IMR-90 (cell line): ENCODE data around the gene CEP43. TPM values are rescaled to one million over a fixed set of nuclear protein-coding genes. Genes with fewer than 3 reads are reported as not detected.

ENCODE experiments used
- ATAC-seq: fragments of 200-7000 bp; cut with Tn5 transposase; 2 replicates; pipeline ENCODE4 v1.9.1; 2020; ENCODE audit warnings: low read depth, mild to moderate bottlenecking, moderate library complexity
- BruUV-seq: library from RNA; stranded (reverse); fragments of 400-500 nt; replicated peaks from 2 replicates; lab custom pipeline; 2021; lab: Mats Ljungman, UMichigan
- CTCF ChIA-PET: fragments of 300-600 bp; formaldehyde crosslinking; extraction: SDS; loops from one replicate; lab custom pipeline; 2021; ENCODE audit warnings: antibody characterized with exemption; lab: Yijun Ruan, JAX
- POLR2A ChIA-PET: fragments of 300-600 bp; sonication (Branson Sonifier 250); formaldehyde crosslinking; loops from one replicate; lab custom pipeline; 2022; ENCODE audit warnings: antibody characterized with exemption; ENCODE audit not compliant: unreplicated experiment; lab: Charles Lee
- DNase-seq: peaks from one replicate; pipeline ENCODE4 v3.0.0; 2013
- H2AFZ ChIP-seq: replicated peaks from 2 replicates; pipeline ENCODE3; 2013; ENCODE audit warnings: low read length, mild to moderate bottlenecking; ENCODE audit not compliant: poor library complexity
- H2AK5ac ChIP-seq: 2 replicates; pipeline ENCODE4 v1.6.1; 2013; ENCODE audit warnings: low read depth, low read length, inconsistent platforms
- H2AK9ac ChIP-seq: replicated peaks from 2 replicates; pipeline ENCODE3; 2013; ENCODE audit warnings: mild to moderate bottlenecking, low read depth, low read length, moderate library complexity; ENCODE audit not compliant: poor library complexity
- H2BK120ac ChIP-seq: 2 replicates; pipeline ENCODE4 v1.6.1; 2013; ENCODE audit warnings: low read depth, low read length, inconsistent platforms
- H2BK15ac ChIP-seq: 3 replicates; pipeline ENCODE4 v1.6.1; 2013; ENCODE audit warnings: low read depth, low read length, inconsistent platforms
- H2BK20ac ChIP-seq: 2 replicates; pipeline ENCODE4 v1.6.1; 2013; ENCODE audit warnings: low read depth, mild to moderate bottlenecking, inconsistent platforms, low read length, moderate library complexity
- H2BK5ac ChIP-seq: 2 replicates; pipeline ENCODE4 v1.6.1; 2013; ENCODE audit warnings: mild to moderate bottlenecking, low read depth, low read length, inconsistent platforms; ENCODE audit not compliant: poor library complexity, severe bottlenecking
- H3K14ac ChIP-seq: replicated peaks from 2 replicates; pipeline ENCODE4 v1.6.1; 2013; ENCODE audit warnings: low read depth, low read length, inconsistent platforms
- H3K18ac ChIP-seq: 2 replicates; pipeline ENCODE4 v1.6.1; 2013; ENCODE audit warnings: low read depth, low read length, control low read depth
- H3K23ac ChIP-seq: 2 replicates; pipeline ENCODE4 v1.6.1; 2013; ENCODE audit warnings: low read depth, low read length, inconsistent platforms
- H3K27ac ChIP-seq: 2 replicates; pipeline ENCODE4 v1.5.1; 2013; ENCODE audit warnings: mild to moderate bottlenecking, control low read depth, low read length; ENCODE audit not compliant: insufficient read depth
- H3K27me3 ChIP-seq: 2 replicates; pipeline ENCODE4 v1.6.1; 2013; ENCODE audit warnings: low read length; ENCODE audit not compliant: control insufficient read depth, insufficient read depth
- H3K36me3 ChIP-seq: 2 replicates; pipeline ENCODE4 v1.6.1; 2013; ENCODE audit warnings: low read length, mixed read lengths; ENCODE audit not compliant: control insufficient read depth, insufficient read depth
- H3K4ac ChIP-seq: 2 replicates; pipeline ENCODE4 v1.6.1; 2013; ENCODE audit warnings: low read depth, low read length, inconsistent platforms
- H3K4me1 ChIP-seq: 2 replicates; pipeline ENCODE4 v1.6.1; 2013; ENCODE audit warnings: low read length, mixed read lengths; ENCODE audit not compliant: control insufficient read depth, insufficient read depth
- H3K4me2 ChIP-seq: 2 replicates; pipeline ENCODE4 v1.6.1; 2013; ENCODE audit warnings: low read depth, mild to moderate bottlenecking, control low read depth, low read length, moderate library complexity
- H3K4me3 ChIP-seq: 2 replicates; pipeline ENCODE4 v1.5.1; 2013; ENCODE audit warnings: low read depth, mild to moderate bottlenecking, control low read depth, low read length, moderate library complexity; ENCODE audit not compliant: insufficient read depth
- H3K56ac ChIP-seq: 2 replicates; pipeline ENCODE4 v1.6.1; 2013; ENCODE audit warnings: low read length, inconsistent platforms; ENCODE audit not compliant: insufficient read depth; ENCODE audit errors: extremely low read depth
- H3K79me1 ChIP-seq, 2 experiments: 2 replicates each; pipeline ENCODE4 v1.6.1; 2013; ENCODE audit warnings: low read length in 2 of 2, inconsistent platforms in 1 of 2, low read depth in 1 of 2
- H3K9ac ChIP-seq: 2 replicates; pipeline ENCODE4 v1.6.1; 2013; ENCODE audit warnings: low read depth, low read length, control low read depth
- H3K9me1 ChIP-seq: 2 replicates; pipeline ENCODE4 v1.6.1; 2013; ENCODE audit warnings: low read length, inconsistent platforms; ENCODE audit not compliant: insufficient read depth
- H3K9me3 ChIP-seq: 2 replicates; pipeline ENCODE4 v1.6.1; 2013; ENCODE audit warnings: low read length; ENCODE audit not compliant: control insufficient read depth, insufficient read depth
- H4K20me1 ChIP-seq: 2 replicates; pipeline ENCODE4 v1.6.1; 2013; ENCODE audit warnings: low read length, inconsistent platforms; ENCODE audit not compliant: insufficient read depth
- H4K5ac ChIP-seq: 2 replicates; pipeline ENCODE4 v1.6.1; 2013; ENCODE audit warnings: mild to moderate bottlenecking, low read depth, low read length, control low read depth
- H4K8ac ChIP-seq, 2 experiments: 2 replicates each; pipeline ENCODE4 v1.6.1; 2013; ENCODE audit warnings: low read depth in 2 of 2, low read length in 2 of 2, control low read depth in 1 of 2, inconsistent platforms in 1 of 2
- H4K91ac ChIP-seq: 2 replicates; pipeline ENCODE4 v1.6.1; 2013; ENCODE audit warnings: low read depth, low read length, inconsistent platforms; ENCODE audit not compliant: insufficient read depth
- BHLHE40 ChIP-seq: fragments of 150-350 bp; IDR thresholded peaks from 2 replicates; pipeline ENCODE4 v1.6.1; 2016; ENCODE audit warnings: mild to moderate bottlenecking, low read depth, low read length
- MAZ ChIP-seq: IDR thresholded peaks from 2 replicates; pipeline ENCODE4 v1.6.1; 2012; ENCODE audit warnings: low read depth, mild to moderate bottlenecking, low read length, improper control_type of control experiment, moderate library complexity, borderline replicate concordance
- MXI1 ChIP-seq: IDR thresholded peaks from 2 replicates; pipeline ENCODE4 v1.6.1; 2012; ENCODE audit warnings: low read depth, mild to moderate bottlenecking, low read length, moderate library complexity, borderline replicate concordance
- NFE2L2 ChIP-seq: fragments of 150-350 bp; IDR thresholded peaks from 2 replicates; pipeline ENCODE4 v1.6.1; 2016; ENCODE audit warnings: low read depth, mild to moderate bottlenecking, low read length
- POLR2A ChIP-seq: IDR thresholded peaks from 2 replicates; pipeline ENCODE4 v1.6.1; 2012; ENCODE audit warnings: mild to moderate bottlenecking, low read depth, low read length
- RAD21 ChIP-seq: IDR thresholded peaks from 2 replicates; pipeline ENCODE4 v1.6.1; 2012; ENCODE audit warnings: low read length, improper control_type of control experiment
- RCOR1 ChIP-seq: IDR thresholded peaks from 2 replicates; pipeline ENCODE4 v1.6.1; 2012; ENCODE audit warnings: mild to moderate bottlenecking, low read length, improper control_type of control experiment; ENCODE audit not compliant: insufficient replicate concordance
- SMC3 ChIP-seq: fragments of 150-350 bp; IDR thresholded peaks from 2 replicates; pipeline ENCODE4 v1.6.1; 2016; ENCODE audit warnings: low read depth, mild to moderate bottlenecking, antibody characterized with exemption, low read length, moderate library complexity
- WGBS, 2 experiments: methylation state at CpG; one replicate each; pipeline versions ENCODE4 v1.1.5 to v1.1.7; 2013; ENCODE audit warnings: missing lambda C conversion rate in 2 of 2; ENCODE audit not compliant: insufficient read length in 1 of 2; ENCODE audit errors: extremely low coverage in 2 of 2; 5-methylcytosine and 5-hydroxymethylcytosine counted together
- dilution Hi-C: fragments of 300-500 bp; cut with HindIII; formaldehyde crosslinking; loops from one replicate; pipeline ENCODE4 v1.14.3; 2018; ENCODE audit warnings: low sequenced_read_pairs; ENCODE audit not compliant: unreplicated experiment
- in situ Hi-C: fragments of 300-500 bp; cut with MboI; formaldehyde crosslinking; loops from 3 replicates; pipeline ENCODE4 v1.14.3; 2019; ENCODE audit warnings: low sequenced_read_pairs, inconsistent platforms, mixed read lengths
- intact Hi-C: fragments of 100-400 bp; cut with micrococcal nuclease; formaldehyde crosslinking; loops from 2 replicates; pipeline ENCODE4 v1.10.0; 2022
- polyA plus RNA-seq, 3 experiments: library from polyadenylated mRNA; depleted of rRNA; stranded (reverse); fragments of >200 nt; gene quantifications; 2 replicates each; pipeline ENCODE4 v1.2.3, GENCODE V29; 2012; ENCODE audit warnings: low replicate concordance in 1 of 3
- total RNA-seq: library from RNA; depleted of rRNA; stranded (reverse); fragments of >200 nt; gene quantifications from 2 replicates; pipeline ENCODE4 v1.2.3, GENCODE V29; 2012
- TF ChIP-seq, protein P1 (sequence below): fragments of 150-350 bp; IDR thresholded peaks from 2 replicates; pipeline ENCODE4 v1.6.1; 2017; ENCODE audit warnings: mild to moderate bottlenecking, antibody characterized with exemption, low read length, low read depth
- TF ChIP-seq, protein P2 (sequence below): fragments of 150-350 bp; IDR thresholded peaks from 2 replicates; pipeline ENCODE4 v1.6.1; 2016; ENCODE audit warnings: low read depth, mild to moderate bottlenecking, low read length, moderate library complexity, borderline replicate concordance
- TF ChIP-seq, protein P3 (sequence below): conservative IDR thresholded peaks from 2 replicates; pipeline ENCODE4 v1.5.1; 2012; ENCODE audit warnings: mild to moderate bottlenecking, low read depth, low read length, improper control_type of control experiment

Gene CEP43
- total and polyA plus RNA-seq, 2 of the 4 experiments (the other 2 are of a cell fraction) = 8.6 to 10.7 TPM

DNA sequence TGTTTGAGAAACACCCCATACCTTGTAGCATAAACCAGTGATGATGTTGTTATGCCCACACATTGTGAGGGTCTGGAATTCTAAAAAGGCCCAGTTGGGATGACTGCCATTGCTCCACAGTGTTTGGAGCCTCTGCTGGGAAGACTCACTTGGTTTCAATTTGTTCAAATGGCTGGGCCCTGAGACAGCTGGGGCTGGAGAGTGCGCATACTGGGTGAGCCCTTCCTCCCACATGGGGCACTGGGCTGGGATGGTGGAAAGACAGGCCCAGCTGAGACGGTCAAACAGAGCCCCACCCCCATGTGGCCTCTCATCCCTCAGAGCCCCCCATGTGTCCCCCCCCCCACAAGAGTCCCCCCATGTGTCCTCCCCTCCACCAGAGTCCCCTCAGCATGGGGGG, 22.6 kb upstream of the CEP43 start:
- Histone ChIP-seq H3K23ac (no peak overlapping the region), H3K27ac (no peak overlapping the region), H3K4me3 (no peak overlapping the region), H2BK15ac (no peak overlapping the region), H3K9me1 (no peaks in the 10 kb centered on the region), H2BK5ac (no peak overlapping the region), H3K18ac (no peak overlapping the region), H2AFZ (no peak overlapping the region), H3K4me2 (no peak overlapping the region), H4K8ac (no peak overlapping the region), H3K4ac (no peak overlapping the region), H2BK20ac (no peak overlapping the region), H3K27me3 (no peaks in the 10 kb centered on the region), H4K91ac (no peak overlapping the region), H2BK120ac (no peak overlapping the region), H2AK5ac (no peak overlapping the region), H3K14ac (no peak overlapping the region), H2AK9ac (no peak overlapping the region), H3K4me1 (no peaks in the 10 kb centered on the region), H3K79me1 (no peaks in the 10 kb centered on the region), H3K56ac (no peak overlapping the region), H3K36me3 (no peaks in the 10 kb centered on the region), H4K5ac (no peak overlapping the region), H4K20me1 (no peaks in the 10 kb centered on the region), H3K9me3 (no peaks in the 10 kb centered on the region), H3K9ac (no peak overlapping the region)
- in situ Hi-C loops = loop anchor here (25.0 kb wide), 1 partner anchor 339 kb away; the partner anchor contains the start of gene RPS6KA2
- dilution Hi-C loops = no loop called here
- TF ChIP-seq RAD21 (no peak), BHLHE40 (no peak), RCOR1 (no peak), MAZ (no peak), MXI1 (no peak), NFE2L2 (no peak), SMC3 (no peak), POLR2A (no peak)
- TF ChIP-seq, protein P1, sequence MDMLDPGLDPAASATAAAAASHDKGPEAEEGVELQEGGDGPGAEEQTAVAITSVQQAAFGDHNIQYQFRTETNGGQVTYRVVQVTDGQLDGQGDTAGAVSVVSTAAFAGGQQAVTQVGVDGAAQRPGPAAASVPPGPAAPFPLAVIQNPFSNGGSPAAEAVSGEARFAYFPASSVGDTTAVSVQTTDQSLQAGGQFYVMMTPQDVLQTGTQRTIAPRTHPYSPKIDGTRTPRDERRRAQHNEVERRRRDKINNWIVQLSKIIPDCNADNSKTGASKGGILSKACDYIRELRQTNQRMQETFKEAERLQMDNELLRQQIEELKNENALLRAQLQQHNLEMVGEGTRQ = no peak
- TF ChIP-seq, protein P2, sequence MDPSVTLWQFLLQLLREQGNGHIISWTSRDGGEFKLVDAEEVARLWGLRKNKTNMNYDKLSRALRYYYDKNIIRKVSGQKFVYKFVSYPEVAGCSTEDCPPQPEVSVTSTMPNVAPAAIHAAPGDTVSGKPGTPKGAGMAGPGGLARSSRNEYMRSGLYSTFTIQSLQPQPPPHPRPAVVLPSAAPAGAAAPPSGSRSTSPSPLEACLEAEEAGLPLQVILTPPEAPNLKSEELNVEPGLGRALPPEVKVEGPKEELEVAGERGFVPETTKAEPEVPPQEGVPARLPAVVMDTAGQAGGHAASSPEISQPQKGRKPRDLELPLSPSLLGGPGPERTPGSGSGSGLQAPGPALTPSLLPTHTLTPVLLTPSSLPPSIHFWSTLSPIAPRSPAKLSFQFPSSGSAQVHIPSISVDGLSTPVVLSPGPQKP = no peak
- TF ChIP-seq, protein P3, sequence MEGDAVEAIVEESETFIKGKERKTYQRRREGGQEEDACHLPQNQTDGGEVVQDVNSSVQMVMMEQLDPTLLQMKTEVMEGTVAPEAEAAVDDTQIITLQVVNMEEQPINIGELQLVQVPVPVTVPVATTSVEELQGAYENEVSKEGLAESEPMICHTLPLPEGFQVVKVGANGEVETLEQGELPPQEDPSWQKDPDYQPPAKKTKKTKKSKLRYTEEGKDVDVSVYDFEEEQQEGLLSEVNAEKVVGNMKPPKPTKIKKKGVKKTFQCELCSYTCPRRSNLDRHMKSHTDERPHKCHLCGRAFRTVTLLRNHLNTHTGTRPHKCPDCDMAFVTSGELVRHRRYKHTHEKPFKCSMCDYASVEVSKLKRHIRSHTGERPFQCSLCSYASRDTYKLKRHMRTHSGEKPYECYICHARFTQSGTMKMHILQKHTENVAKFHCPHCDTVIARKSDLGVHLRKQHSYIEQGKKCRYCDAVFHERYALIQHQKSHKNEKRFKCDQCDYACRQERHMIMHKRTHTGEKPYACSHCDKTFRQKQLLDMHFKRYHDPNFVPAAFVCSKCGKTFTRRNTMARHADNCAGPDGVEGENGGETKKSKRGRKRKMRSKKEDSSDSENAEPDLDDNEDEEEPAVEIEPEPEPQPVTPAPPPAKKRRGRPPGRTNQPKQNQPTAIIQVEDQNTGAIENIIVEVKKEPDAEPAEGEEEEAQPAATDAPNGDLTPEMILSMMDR = no peak
- no peak for ATAC-seq
- intact Hi-C loops = no loop called here
- CTCF ChIA-PET = no interaction called here
- no CpG with 5 or more reads among the region's 2 CpGs for WGBS, 2 experiments
- DNase-seq = no peak
- POLR2A ChIA-PET = no interaction called here
- no TSS peak for BruUV-seq
